Activated gamma-delta T cell (primary cell): ENCODE measurements around the gene MRPL37.
"Not testable (repeated sequence)": the region's sequence is repeated elsewhere in the genome, so short reads cannot be mapped to it uniquely, and the experiment has no call there.

ENCODE experiments used
- DNase-seq: peaks from one replicate; lab custom pipeline; 2025; lab: John Stamatoyannopoulos, UW

MRPL37 gene

GRCh38 chr1:54219688-54220003, 19.7 kb downstream of the MRPL37 start:
- no peak for DNase-seq

GRCh38 chr1:54220004-54220811, 20.2 kb downstream of the MRPL37 start:
- DNase-seq = no peak

- no peak for DNase-seq
Measured at GRCh38 chr1:54221113-54221834, 21.3 kb downstream of the MRPL37 start.

GRCh38 chr1:54221867-54222484, 22.0 kb downstream of the MRPL37 start:
- DNase-seq = no peak

- no peak for DNase-seq
Measured at GRCh38 chr1:54222711-54223110, 22.7 kb downstream of the MRPL37 start.

GRCh38 chr1:54223441-54224202, 23.7 kb downstream of the MRPL37 start:
- DNase-seq = no peak

- no peak for DNase-seq
Measured at GRCh38 chr1:54224233-54224632, 24.3 kb downstream of the MRPL37 start.

- DNase-seq = no peak
Measured at GRCh38 chr1:54225378-54225777, 25.4 kb downstream of the MRPL37 start.

GRCh38 chr1:54225986-54226559, 26.1 kb downstream of the MRPL37 start:
- DNase-seq = no peak

GRCh38 chr1:54227091-54227602, 27.2 kb downstream of the MRPL37 start:
- DNase-seq = no peak

GRCh38 chr1:54227891-54228310, 27.9 kb downstream of the MRPL37 start:
- no peak for DNase-seq

GRCh38 chr1:54228638-54229079, 28.7 kb downstream of the MRPL37 start:
- no peak for DNase-seq

- no peak for DNase-seq
Measured at GRCh38 chr1:54229281-54229891, 29.4 kb downstream of the MRPL37 start.

- no peak for DNase-seq
Measured at GRCh38 chr1:54230507-54231339, 30.8 kb downstream of the MRPL37 start.

GRCh38 chr1:54233196-54233595, 33.2 kb downstream of the MRPL37 start:
- DNase-seq = not testable (repeated sequence)

GRCh38 chr1:54234284-54234683, 34.3 kb downstream of the MRPL37 start:
- DNase-seq = no peak

GRCh38 chr1:54237586-54237985, 37.6 kb downstream of the MRPL37 start:
- no peak for DNase-seq

GRCh38 chr1:54238353-54239034, 38.5 kb downstream of the MRPL37 start:
- DNase-seq = no peak

GRCh38 chr1:54239035-54239383, 39.0 kb downstream of the MRPL37 start:
- DNase-seq = no peak

GRCh38 chr1:54239631-54240031, 39.7 kb downstream of the MRPL37 start:
- no peak for DNase-seq
